GM12892 (cell line): ENCODE results near the gene CAMKMT.

Experiments used
- POLR2A ChIP-seq: IDR thresholded peaks from 2 replicates; pipeline ENCODE4 v1.6.1; 2011; ENCODE audit warnings: low read depth, low read length, control low read depth
- POLR2AphosphoS5 ChIP-seq: IDR thresholded peaks from 2 replicates; pipeline ENCODE4 v1.6.1; 2011; ENCODE audit warnings: low read depth, low read length, control low read depth
- TAF1 ChIP-seq: IDR thresholded peaks from 2 replicates; pipeline ENCODE4 v1.6.1; 2011; ENCODE audit warnings: low read depth, mild to moderate bottlenecking, control low read depth, low read length, borderline replicate concordance

- TF ChIP-seq TAF1, result no peak
- no peak for TF ChIP-seq POLR2A
- no peak for TF ChIP-seq POLR2AphosphoS5
Observed at GRCh38 chr2:44352510-44352909, 9.2 kb upstream of the CAMKMT start.
